Activated naive CD4-positive, alpha-beta T cell treated with anti-CD3 and anti-CD28 coated beads, Interleukin-2, amount 50 U/mL, for 24 hours (primary cell): ENCODE results near the gene WSB2.

Experiments
- H3K27ac Mint-ChIP-seq: one replicate; pipeline ENCODE4 v1.8.0; 2021; ENCODE audit warnings: mild to moderate bottlenecking, mixed read lengths
- H3K27me3 Mint-ChIP-seq: one replicate; pipeline ENCODE4 v1.8.0; 2021; ENCODE audit warnings: mixed read lengths
- H3K36me3 Mint-ChIP-seq: one replicate; pipeline ENCODE4 v1.8.0; 2021; ENCODE audit warnings: mixed read lengths
- H3K4me1 Mint-ChIP-seq: one replicate; pipeline ENCODE4 v1.8.0; 2021; ENCODE audit warnings: mixed read lengths
- H3K4me3 Mint-ChIP-seq: one replicate; pipeline ENCODE4 v1.8.0; 2021; ENCODE audit warnings: mild to moderate bottlenecking, mixed read lengths
- H3K9me3 Mint-ChIP-seq: one replicate; pipeline ENCODE4 v1.8.0; 2021; ENCODE audit warnings: mixed read lengths

The WSB2 gene

GRCh38 chr12:118053071-118053985 lies 7.7 kb downstream of the WSB2 start:
- H3K27me3 Mint-ChIP-seq: no peaks in the 10 kb centered on the region
- peak overlapping the region; percentile 4 for H3K27ac Mint-ChIP-seq
- H3K36me3 Mint-ChIP-seq: peaks cover 11% of the 10 kb centered on the region
- H3K9me3 Mint-ChIP-seq: no peaks in the 10 kb centered on the region
- H3K4me1 Mint-ChIP-seq: peaks cover 22% of the 10 kb centered on the region
- H3K4me3 Mint-ChIP-seq: no peak overlapping the region

- peaks cover 22% of the 10 kb centered on the region for H3K4me1 Mint-ChIP-seq
- no peaks in the 10 kb centered on the region for H3K9me3 Mint-ChIP-seq
- H3K36me3 Mint-ChIP-seq: peaks cover 11% of the 10 kb centered on the region
- H3K27me3 Mint-ChIP-seq: no peaks in the 10 kb centered on the region
- peak overlapping the region; percentile 4 for H3K27ac Mint-ChIP-seq
- H3K4me3 Mint-ChIP-seq: no peak overlapping the region
These were observed 8.5 kb downstream of the WSB2 start for GRCh38 chr12:118052324-118053070.

- Mint-ChIP-seq H3K27ac (no peak overlapping the region), H3K36me3 (peaks cover 11% of the 10 kb centered on the region), H3K27me3 (no peaks in the 10 kb centered on the region), H3K4me3 (no peak overlapping the region), H3K4me1 (peaks cover 21% of the 10 kb centered on the region), H3K9me3 (no peaks in the 10 kb centered on the region)
These were observed 9.7 kb downstream of the WSB2 start for GRCh38 chr12:118050972-118051910.

GRCh38 chr12:118046430-118046829 lies 14.5 kb downstream of the WSB2 start:
- H3K36me3 Mint-ChIP-seq: peaks cover 18% of the 10 kb centered on the region
- H3K9me3 Mint-ChIP-seq: no peaks in the 10 kb centered on the region
- H3K27me3 Mint-ChIP-seq: no peaks in the 10 kb centered on the region
- H3K4me3 Mint-ChIP-seq: no peak overlapping the region
- peaks cover 18% of the 10 kb centered on the region for H3K4me1 Mint-ChIP-seq
- H3K27ac Mint-ChIP-seq: no peak overlapping the region

- Mint-ChIP-seq H3K36me3 (peaks cover 16% of the 10 kb centered on the region), H3K4me1 (peaks cover 14% of the 10 kb centered on the region), H3K27ac (peak overlapping the region; percentile 70)
These were observed 16.4 kb downstream of the WSB2 start for GRCh38 chr12:118044577-118044976.

GRCh38 chr12:118044075-118044474 lies 16.9 kb downstream of the WSB2 start:
- Mint-ChIP-seq H3K27ac (peak overlapping the region; percentile 70), H3K9me3 (no peaks in the 10 kb centered on the region), H3K4me1 (peaks cover 14% of the 10 kb centered on the region), H3K4me3 (peak overlapping the region; percentile 13), H3K36me3 (peaks cover 15% of the 10 kb centered on the region), H3K27me3 (no peaks in the 10 kb centered on the region)

More at GRCh38 chr12:118044577-118044976, 16.4 kb downstream of the WSB2 start:
- Mint-ChIP-seq H3K27me3 (no peaks in the 10 kb centered on the region), H3K4me3 (peak overlapping the region; percentile 13), H3K9me3 (no peaks in the 10 kb centered on the region)

- Mint-ChIP-seq H3K4me1 (peaks cover 14% of the 10 kb centered on the region), H3K4me3 (no peak overlapping the region), H3K36me3 (peaks cover 19% of the 10 kb centered on the region), H3K9me3 (no peaks in the 10 kb centered on the region), H3K27me3 (no peaks in the 10 kb centered on the region), H3K27ac (no peak overlapping the region)
These were observed 18.9 kb downstream of the WSB2 start for GRCh38 chr12:118042091-118042490.

- no peak overlapping the region for H3K4me3 Mint-ChIP-seq
- no peaks in the 10 kb centered on the region for H3K27me3 Mint-ChIP-seq
- peaks cover 26% of the 10 kb centered on the region for H3K36me3 Mint-ChIP-seq
- H3K27ac Mint-ChIP-seq: no peak overlapping the region
- peaks cover 14% of the 10 kb centered on the region for H3K4me1 Mint-ChIP-seq
- H3K9me3 Mint-ChIP-seq: no peaks in the 10 kb centered on the region
These were observed 22.8 kb downstream of the WSB2 start for GRCh38 chr12:118038137-118038536.

GRCh38 chr12:118036672-118037411 lies 24.1 kb downstream of the WSB2 start:
- Mint-ChIP-seq H3K4me1 (peaks cover 14% of the 10 kb centered on the region), H3K27ac (peak overlapping the region; percentile 88), H3K36me3 (peaks cover 23% of the 10 kb centered on the region), H3K9me3 (no peaks in the 10 kb centered on the region), H3K27me3 (no peaks in the 10 kb centered on the region), H3K4me3 (no peak overlapping the region)

- H3K27me3 Mint-ChIP-seq: no peaks in the 10 kb centered on the region
- peak overlapping the region; percentile 88 for H3K27ac Mint-ChIP-seq
- peaks cover 18% of the 10 kb centered on the region for H3K36me3 Mint-ChIP-seq
- H3K4me3 Mint-ChIP-seq: no peak overlapping the region
- no peaks in the 10 kb centered on the region for H3K9me3 Mint-ChIP-seq
- H3K4me1 Mint-ChIP-seq: peaks cover 14% of the 10 kb centered on the region
These were observed 25.6 kb downstream of the WSB2 start for GRCh38 chr12:118035190-118036041.

GRCh38 chr12:118034429-118035189 lies 26.4 kb downstream of the WSB2 start:
- Mint-ChIP-seq H3K27ac (peak overlapping the region; percentile 59), H3K9me3 (no peaks in the 10 kb centered on the region), H3K36me3 (peaks cover 19% of the 10 kb centered on the region), H3K4me1 (peaks cover 14% of the 10 kb centered on the region), H3K4me3 (no peak overlapping the region), H3K27me3 (no peaks in the 10 kb centered on the region)

- Mint-ChIP-seq H3K4me1 (peaks cover 14% of the 10 kb centered on the region), H3K36me3 (peaks cover 20% of the 10 kb centered on the region), H3K27me3 (no peaks in the 10 kb centered on the region), H3K4me3 (no peak overlapping the region), H3K27ac (no peak overlapping the region), H3K9me3 (no peaks in the 10 kb centered on the region)
These were observed 27.1 kb downstream of the WSB2 start for GRCh38 chr12:118033902-118034301.

GRCh38 chr12:118033323-118033722 lies 27.7 kb downstream of the WSB2 start:
- no peak overlapping the region for H3K4me3 Mint-ChIP-seq
- H3K4me1 Mint-ChIP-seq: peaks cover 14% of the 10 kb centered on the region
- peaks cover 20% of the 10 kb centered on the region for H3K36me3 Mint-ChIP-seq
- no peak overlapping the region for H3K27ac Mint-ChIP-seq
- H3K9me3 Mint-ChIP-seq: no peaks in the 10 kb centered on the region
- H3K27me3 Mint-ChIP-seq: no peaks in the 10 kb centered on the region
